Epithelial cell of esophagus (primary cell): ENCODE results near the gene CDO1.
"Not testable (repeated sequence)": the region's sequence is repeated elsewhere in the genome, so short reads cannot be mapped to it uniquely, and the experiment has no call there.

Experiments used
- DNase-seq: peaks from one replicate; pipeline ENCODE4 v3.0.0; 2010; ENCODE audit warnings: low read depth
- H3K4me3 ChIP-seq: 2 replicates; pipeline ENCODE4 v1.5.1; 2011; ENCODE audit warnings: mild to moderate bottlenecking, low read length, control low read depth
- TF ChIP-seq, protein P1 (sequence below): IDR thresholded peaks from 2 replicates; pipeline ENCODE4 v1.5.1; 2011; ENCODE audit warnings: low read depth, mild to moderate bottlenecking, low read length, control low read depth, inconsistent platforms; ENCODE audit not compliant: insufficient read depth; ENCODE audit errors: missing control alignments

The CDO1 gene

DNA sequence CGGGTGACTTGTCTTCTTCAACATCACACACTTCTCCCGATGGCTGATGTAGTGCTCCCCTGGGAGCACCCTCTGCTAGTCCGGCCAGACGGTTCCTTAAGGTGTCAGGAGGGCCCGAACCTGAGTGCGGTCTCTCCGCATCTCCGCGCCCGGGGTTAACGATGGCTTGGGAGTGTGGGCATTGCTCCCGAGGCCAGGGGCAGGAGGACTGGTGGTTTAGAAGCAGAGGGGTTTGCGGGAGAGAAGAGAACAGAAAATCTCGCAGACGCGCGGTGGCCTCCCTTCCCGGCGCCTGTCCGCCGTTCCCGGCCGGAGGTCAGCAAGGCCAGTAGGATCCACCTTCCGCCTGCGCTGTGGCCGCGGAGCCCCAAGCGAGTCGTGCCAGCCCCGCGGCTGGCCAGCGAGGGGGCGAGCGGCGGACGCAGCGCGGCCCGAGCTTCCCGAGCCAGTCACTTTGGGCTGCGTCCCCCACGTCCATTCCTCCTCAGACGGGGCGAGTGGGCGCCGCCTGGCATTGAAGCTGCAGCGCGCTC lies 700 bp downstream of the CDO1 start:
- no peak overlapping the region for H3K4me3 ChIP-seq
- TF ChIP-seq, protein P1, sequence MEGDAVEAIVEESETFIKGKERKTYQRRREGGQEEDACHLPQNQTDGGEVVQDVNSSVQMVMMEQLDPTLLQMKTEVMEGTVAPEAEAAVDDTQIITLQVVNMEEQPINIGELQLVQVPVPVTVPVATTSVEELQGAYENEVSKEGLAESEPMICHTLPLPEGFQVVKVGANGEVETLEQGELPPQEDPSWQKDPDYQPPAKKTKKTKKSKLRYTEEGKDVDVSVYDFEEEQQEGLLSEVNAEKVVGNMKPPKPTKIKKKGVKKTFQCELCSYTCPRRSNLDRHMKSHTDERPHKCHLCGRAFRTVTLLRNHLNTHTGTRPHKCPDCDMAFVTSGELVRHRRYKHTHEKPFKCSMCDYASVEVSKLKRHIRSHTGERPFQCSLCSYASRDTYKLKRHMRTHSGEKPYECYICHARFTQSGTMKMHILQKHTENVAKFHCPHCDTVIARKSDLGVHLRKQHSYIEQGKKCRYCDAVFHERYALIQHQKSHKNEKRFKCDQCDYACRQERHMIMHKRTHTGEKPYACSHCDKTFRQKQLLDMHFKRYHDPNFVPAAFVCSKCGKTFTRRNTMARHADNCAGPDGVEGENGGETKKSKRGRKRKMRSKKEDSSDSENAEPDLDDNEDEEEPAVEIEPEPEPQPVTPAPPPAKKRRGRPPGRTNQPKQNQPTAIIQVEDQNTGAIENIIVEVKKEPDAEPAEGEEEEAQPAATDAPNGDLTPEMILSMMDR = no peak

DNA sequence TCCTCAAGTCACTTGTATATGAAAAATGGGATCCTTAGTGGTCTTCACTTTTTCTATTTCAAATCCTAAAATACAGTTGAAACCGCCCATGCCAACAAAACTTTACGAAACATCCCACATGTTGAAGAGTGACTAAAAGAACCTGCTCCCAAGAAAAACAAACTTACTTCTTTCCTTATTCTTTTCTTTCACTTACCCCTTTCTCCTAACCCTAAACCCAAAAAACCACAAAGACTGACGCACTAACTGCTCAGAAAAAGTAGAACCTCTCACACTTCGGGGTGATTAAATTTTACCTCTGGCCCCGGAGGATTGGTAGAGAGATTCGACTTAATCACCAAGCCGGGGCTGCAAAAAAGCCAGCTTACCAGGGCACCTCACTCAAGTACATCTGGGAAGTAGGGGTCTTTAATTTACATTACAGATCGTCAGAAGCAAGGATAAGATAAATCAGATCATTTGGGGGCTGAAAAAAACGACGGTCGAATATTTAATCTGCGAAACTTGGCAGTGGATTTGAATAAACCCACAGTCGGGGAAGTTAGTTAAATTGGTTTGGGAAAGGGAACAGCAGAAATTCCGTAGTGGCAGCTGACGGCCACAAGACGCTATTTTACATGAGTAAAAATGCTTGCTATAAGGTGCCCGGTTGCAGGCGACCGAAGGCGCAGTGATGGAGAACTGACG lies 1.3 kb downstream of the CDO1 start:
- no peak for DNase-seq
- no peak overlapping the region for H3K4me3 ChIP-seq
- TF ChIP-seq, protein P1 = no peak

More for the DNA sequence above, 700 bp downstream of the CDO1 start:
- no peak for DNase-seq

DNA sequence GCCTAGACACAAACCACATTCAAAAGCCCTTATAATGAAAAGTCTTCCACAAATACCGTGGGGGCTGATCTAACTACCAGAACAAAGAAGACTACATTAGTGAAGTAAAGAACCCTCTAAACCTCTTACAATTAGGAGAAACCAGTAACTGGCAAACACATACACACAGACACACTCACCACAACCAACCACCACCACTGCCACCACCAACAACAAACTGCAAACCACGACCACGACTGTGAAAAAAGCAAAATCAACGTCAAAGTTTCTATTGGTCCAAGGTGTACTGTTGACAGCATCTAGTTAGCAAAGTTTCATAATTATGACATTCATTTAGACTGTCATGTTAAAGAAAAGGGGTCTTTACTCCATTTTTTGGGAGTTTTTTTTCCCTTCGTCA lies 2.7 kb downstream of the CDO1 start:
- no peak for DNase-seq
- TF ChIP-seq, protein P1 = no peak

DNA sequence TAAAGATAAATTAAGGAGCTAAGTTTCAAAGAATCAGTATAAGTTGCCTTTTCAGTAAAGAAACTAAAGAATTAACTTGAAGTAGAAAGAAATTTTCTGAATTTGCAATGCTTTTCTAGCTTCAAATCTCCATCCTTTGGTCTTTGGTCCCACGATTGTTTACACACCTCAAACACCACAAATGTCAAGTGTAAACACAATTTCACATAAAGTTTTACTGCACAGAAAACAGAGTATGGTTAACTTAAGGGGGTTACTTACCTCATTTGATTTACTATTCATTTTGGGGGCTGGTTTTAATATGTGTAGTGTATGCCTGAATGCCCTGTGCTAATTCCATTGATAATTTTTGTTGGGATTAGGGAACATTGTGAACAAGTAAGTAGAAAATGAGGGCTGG lies 4.1 kb downstream of the CDO1 start:
- no peak overlapping the region for H3K4me3 ChIP-seq
- no peak for DNase-seq
- TF ChIP-seq, protein P1 = no peak

More for the DNA sequence above, 2.7 kb downstream of the CDO1 start:
- no peak overlapping the region for H3K4me3 ChIP-seq

DNA sequence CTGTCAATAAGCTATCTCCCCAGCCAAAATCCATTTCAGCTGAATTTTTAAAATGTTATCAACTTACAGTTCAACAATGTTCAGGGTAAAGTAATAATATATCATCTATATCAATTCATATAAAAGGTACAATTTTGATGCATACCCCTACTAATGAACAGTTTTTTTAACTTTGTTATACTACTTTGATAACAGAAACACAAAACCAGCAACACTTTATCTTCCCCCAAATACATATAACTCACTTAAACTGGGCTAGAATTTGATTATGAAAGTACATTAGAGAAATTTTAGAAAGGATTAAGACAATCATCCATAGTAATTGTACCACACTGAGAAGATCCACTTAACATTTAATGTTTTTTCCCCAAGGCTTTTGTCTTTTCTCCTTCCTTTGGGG lies 5.1 kb downstream of the CDO1 start:
- H3K4me3 ChIP-seq = no peak overlapping the region
- TF ChIP-seq, protein P1 = no peak
- DNase-seq = no peak

DNA sequence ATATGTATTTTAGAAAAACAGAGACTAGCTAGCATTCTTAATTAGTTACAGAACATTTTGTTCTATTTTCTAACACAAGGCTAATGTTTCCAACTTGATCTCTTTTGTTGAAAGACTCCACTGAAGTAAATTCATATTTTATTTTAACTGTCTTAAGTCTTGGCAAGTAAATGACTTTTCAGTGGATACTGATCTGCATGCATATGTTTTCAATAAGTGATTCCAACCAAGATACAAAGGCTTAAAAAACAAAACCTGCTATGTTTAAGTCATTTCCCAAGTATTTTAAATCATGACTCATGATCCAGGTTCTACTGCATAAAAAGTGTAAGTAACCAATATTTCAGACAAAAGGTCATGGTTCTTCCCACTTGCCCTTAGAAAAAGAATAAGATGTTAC lies 5.7 kb downstream of the CDO1 start:
- no peak overlapping the region for H3K4me3 ChIP-seq
- TF ChIP-seq, protein P1 = no peak
- no peak for DNase-seq

DNA sequence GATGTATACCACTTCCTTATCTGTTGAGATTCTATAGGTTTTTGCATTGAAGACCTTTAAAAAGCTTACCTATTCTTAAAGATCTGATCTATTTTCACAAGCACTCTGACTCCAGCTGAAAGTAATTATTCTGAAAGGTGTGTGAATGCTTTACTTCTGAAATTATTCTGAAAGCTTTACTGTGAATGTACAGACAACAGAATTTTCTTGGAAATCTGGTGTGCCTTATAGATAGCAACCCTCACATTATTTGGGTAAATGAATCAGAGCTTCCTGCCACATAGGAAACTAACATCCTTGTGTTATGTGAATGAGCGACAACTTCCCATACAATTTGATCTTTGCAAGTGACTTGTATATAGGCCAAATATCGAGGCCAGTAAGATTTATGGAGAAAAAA lies 6.5 kb downstream of the CDO1 start:
- TF ChIP-seq, protein P1 = no peak
- no peak overlapping the region for H3K4me3 ChIP-seq
- DNase-seq = no peak

DNA sequence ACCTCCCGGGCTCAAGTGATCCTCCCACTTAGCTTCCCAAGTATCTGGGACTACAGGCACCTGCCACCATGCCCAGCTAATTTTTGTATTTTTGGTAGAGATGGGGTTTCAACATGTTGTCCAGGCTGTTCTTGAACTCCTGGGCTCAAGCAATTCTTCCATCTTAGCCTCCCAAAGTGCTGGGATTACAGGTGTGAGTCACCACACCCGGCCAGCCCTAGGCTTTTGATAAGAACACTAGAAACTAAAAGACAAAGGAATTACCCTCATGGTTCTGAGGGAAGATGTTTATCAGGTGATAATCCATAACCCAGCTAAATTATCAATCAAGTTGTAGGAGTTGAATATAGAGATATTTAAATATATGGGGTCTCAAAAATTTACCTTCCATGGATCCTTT lies 8.4 kb downstream of the CDO1 start:
- not testable (repeated sequence) for H3K4me3 ChIP-seq, DNase-seq
